RWPE2 (cell line): Measurements from ENCODE around the gene MIER2.

Source experiments
- ATAC-seq: fragments of 200-7000 bp; cut with Tn5 transposase; 3 replicates; pipeline ENCODE4 v1.9.1; 2021; ENCODE audit warnings: low read depth
- DNase-seq: peaks from one replicate; pipeline ENCODE4 v3.0.0-alpha.2; 2020; ENCODE audit warnings: low spot score
- H3K27ac ChIP-seq: fragments of 450-650 bp; 2 replicates; pipeline ENCODE4 v1.5.1; 2017; ENCODE audit warnings: mild to moderate bottlenecking; ENCODE audit not compliant: poor library complexity, severe bottlenecking
- H3K27me3 ChIP-seq: fragments of 250-450 bp; sonication (Bioruptor Pico); 2 replicates; pipeline ENCODE4 v1.5.1; 2021; ENCODE audit warnings: mild to moderate bottlenecking, moderate library complexity; ENCODE audit not compliant: insufficient read depth, poor library complexity, severe bottlenecking
- H3K36me3 ChIP-seq: fragments of 250-450 bp; sonication (Bioruptor Pico); 2 replicates; pipeline ENCODE4 v1.5.1; 2020; ENCODE audit warnings: low read depth, mild to moderate bottlenecking, moderate library complexity
- H3K4me1 ChIP-seq: fragments of 250-450 bp; sonication (Bioruptor Pico); 2 replicates; pipeline ENCODE4 v1.5.1; 2021; ENCODE audit warnings: mild to moderate bottlenecking, moderate library complexity; ENCODE audit not compliant: insufficient read depth, poor library complexity, severe bottlenecking
- H3K4me3 ChIP-seq: fragments of 250-450 bp; sonication (Bioruptor Pico); 2 replicates; pipeline ENCODE4 v1.5.1; 2021; ENCODE audit warnings: mild to moderate bottlenecking, moderate library complexity; ENCODE audit not compliant: severe bottlenecking
- H3K9me3 ChIP-seq: fragments of 250-450 bp; sonication (Bioruptor Pico); 2 replicates; pipeline ENCODE4 v1.5.1; 2021; ENCODE audit warnings: mild to moderate bottlenecking, moderate library complexity; ENCODE audit not compliant: severe bottlenecking
- CTCF ChIP-seq: fragments of 450-650 bp; IDR thresholded peaks from one replicate; pipeline ENCODE4 v1.5.1; 2017; ENCODE audit warnings: mild to moderate bottlenecking, moderate library complexity; ENCODE audit not compliant: poor library complexity, severe bottlenecking

Gene MIER2

DNA sequence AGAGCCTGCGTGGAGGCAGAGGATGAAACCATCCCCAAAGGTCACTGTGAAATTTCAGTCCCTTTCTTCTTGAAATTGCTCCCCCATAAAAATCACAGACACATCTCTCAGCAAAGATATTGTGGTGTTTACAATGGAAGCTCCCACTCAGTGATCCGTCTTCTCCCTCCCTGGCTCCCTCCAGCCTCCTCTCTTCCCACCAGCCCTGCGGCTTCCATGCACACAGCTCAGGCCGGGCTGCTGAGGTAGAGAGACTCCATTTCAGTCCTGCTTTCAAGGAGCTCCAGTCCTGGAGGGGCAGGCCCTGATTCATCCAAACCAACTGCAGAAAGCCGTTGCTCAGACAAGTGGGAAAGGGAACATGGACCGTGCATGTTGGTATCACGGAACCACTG, 24.0 kb upstream of the MIER2 start:
- Histone ChIP-seq H3K9me3 (no peaks in the 10 kb centered on the region), H3K4me1 (no peaks in the 10 kb centered on the region), H3K27ac (no peak overlapping the region), H3K36me3 (no peaks in the 10 kb centered on the region), H3K27me3 (no peaks in the 10 kb centered on the region), H3K4me3 (no peak overlapping the region)
- ATAC-seq (no peak), DNase-seq (peak; percentile 7)
- no peak for TF ChIP-seq CTCF

- Histone ChIP-seq H3K4me1 (no peaks in the 10 kb centered on the region), H3K36me3 (no peaks in the 10 kb centered on the region), H3K27me3 (no peaks in the 10 kb centered on the region), H3K27ac (no peak overlapping the region), H3K9me3 (no peaks in the 10 kb centered on the region), H3K4me3 (no peak overlapping the region)
- TF ChIP-seq CTCF: no peak
- no peak for ATAC-seq
- peak; percentile 12 for DNase-seq
These were observed 23.5 kb upstream of the MIER2 start for GRCh38 chr19:367963-368629.

DNA sequence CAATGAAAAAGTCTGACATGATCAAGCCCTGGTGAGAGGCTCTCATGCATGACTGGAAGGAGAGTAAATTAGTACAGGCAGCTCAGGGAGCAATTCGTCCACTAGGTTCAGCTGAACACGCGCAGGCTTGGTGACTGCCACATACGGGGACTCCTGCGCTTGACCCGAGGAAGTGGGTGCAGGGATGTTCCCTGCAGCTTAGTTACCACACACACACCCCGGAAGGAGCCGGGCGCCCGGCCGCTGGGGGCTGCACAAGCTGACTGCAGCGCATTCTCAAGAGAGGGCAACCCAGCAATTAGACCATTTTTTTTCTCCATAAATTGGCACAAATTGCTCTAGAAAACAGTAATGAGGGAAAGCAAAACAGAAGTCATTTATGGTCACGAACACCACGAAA, 23.0 kb upstream of the MIER2 start:
- Histone ChIP-seq H3K36me3 (no peaks in the 10 kb centered on the region), H3K27ac (no peak overlapping the region), H3K27me3 (no peaks in the 10 kb centered on the region), H3K9me3 (no peaks in the 10 kb centered on the region), H3K4me1 (no peaks in the 10 kb centered on the region), H3K4me3 (no peak overlapping the region)
- TF ChIP-seq CTCF: no peak
- no peak for ATAC-seq
- DNase-seq: peak; percentile 23

DNA sequence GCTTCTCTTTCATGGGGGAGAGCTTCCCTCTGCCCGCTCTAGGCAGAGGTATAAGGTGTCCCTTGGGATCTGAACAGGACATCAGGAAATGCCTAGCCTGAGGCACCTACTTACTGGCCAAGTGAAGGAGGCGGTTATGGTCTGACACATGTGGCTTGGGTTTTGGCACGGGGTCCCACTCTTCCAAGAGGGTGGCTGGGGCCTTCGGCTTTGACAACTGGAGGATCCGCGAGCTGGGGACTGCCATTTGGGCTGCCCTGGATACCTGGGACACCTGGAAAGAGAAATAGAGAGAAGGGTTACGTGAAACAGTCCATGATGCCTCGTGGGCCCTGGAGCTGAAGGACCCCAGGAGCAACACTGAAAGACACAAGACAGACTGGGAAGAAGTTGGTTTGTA, 22.4 kb upstream of the MIER2 start:
- Histone ChIP-seq H3K36me3 (no peaks in the 10 kb centered on the region), H3K27ac (no peak overlapping the region), H3K4me1 (no peaks in the 10 kb centered on the region), H3K4me3 (no peak overlapping the region), H3K27me3 (no peaks in the 10 kb centered on the region), H3K9me3 (no peaks in the 10 kb centered on the region)
- DNase-seq (peak; percentile 11), ATAC-seq (no peak)
- TF ChIP-seq CTCF: no peak

- Histone ChIP-seq H3K36me3 (no peaks in the 10 kb centered on the region), H3K4me3 (no peak overlapping the region), H3K4me1 (no peaks in the 10 kb centered on the region), H3K27me3 (no peaks in the 10 kb centered on the region), H3K27ac (no peak overlapping the region), H3K9me3 (no peaks in the 10 kb centered on the region)
- DNase-seq (peak; percentile 7), ATAC-seq (no peak)
- TF ChIP-seq CTCF: no peak
These were observed 21.7 kb upstream of the MIER2 start for GRCh38 chr19:366205-366783.
